ENCODE results near the gene AOPEP. TPM values are rescaled to one million over a fixed set of nuclear protein-coding genes. Genes with fewer than 3 reads are reported as not detected.
"Not testable (repeated sequence)": the region's sequence is repeated elsewhere in the genome, so short reads cannot be mapped to it uniquely, and the experiment has no call there.

The AOPEP gene
- total and polyA plus RNA-seq, 7 donors: 28.0 to 490 (median 184) TPM

- Histone ChIP-seq H3K9me3 (no peaks in the 10 kb centered on the region), H3K27me3 (no peaks in the 10 kb centered on the region), H3K4me1 (peaks cover 0 to 100% (median 95%) of the 10 kb centered on the region in 4 donors), H3K36me3 (peaks cover 0 to 63% (median 16%) of the 10 kb centered on the region in 4 donors), H3K27ac (peak overlapping the region; percentile 66 to 99 (median 89)), H3K4me3 (peak overlapping the region in 2 of 4 donors; percentile 17 to 21)
- TF ChIP-seq POLR2AphosphoS5 (IDR thresholded peaks at IDR 0.05): peak in 3 of 4 donors; percentile 18 to 64 (median 56)
- TF ChIP-seq, protein P1, sequence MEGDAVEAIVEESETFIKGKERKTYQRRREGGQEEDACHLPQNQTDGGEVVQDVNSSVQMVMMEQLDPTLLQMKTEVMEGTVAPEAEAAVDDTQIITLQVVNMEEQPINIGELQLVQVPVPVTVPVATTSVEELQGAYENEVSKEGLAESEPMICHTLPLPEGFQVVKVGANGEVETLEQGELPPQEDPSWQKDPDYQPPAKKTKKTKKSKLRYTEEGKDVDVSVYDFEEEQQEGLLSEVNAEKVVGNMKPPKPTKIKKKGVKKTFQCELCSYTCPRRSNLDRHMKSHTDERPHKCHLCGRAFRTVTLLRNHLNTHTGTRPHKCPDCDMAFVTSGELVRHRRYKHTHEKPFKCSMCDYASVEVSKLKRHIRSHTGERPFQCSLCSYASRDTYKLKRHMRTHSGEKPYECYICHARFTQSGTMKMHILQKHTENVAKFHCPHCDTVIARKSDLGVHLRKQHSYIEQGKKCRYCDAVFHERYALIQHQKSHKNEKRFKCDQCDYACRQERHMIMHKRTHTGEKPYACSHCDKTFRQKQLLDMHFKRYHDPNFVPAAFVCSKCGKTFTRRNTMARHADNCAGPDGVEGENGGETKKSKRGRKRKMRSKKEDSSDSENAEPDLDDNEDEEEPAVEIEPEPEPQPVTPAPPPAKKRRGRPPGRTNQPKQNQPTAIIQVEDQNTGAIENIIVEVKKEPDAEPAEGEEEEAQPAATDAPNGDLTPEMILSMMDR (IDR thresholded peaks at IDR 0.05): no peak
- TF ChIP-seq EP300 (IDR thresholded peaks at IDR 0.05): peak in 2 of 4 donors; percentile 31 to 61
- TF ChIP-seq POLR2A (IDR thresholded peaks at IDR 0.05): no peak
- intact Hi-C loops (cut with DNase I): no loop called here
- 58 to 79% methylated on average over 11 of the region's 11 CpGs for WGBS, 2 donors
- peak; percentile 72 for DNase-seq
Observed at GRCh38 chr9:95018099-95018936, 291.8 kb downstream of the AOPEP start.

GRCh38 chr9:95020644-95021043, 294.1 kb downstream of the AOPEP start:
- H3K27me3 ChIP-seq; intact Hi-C loops (cut with DNase I); H3K4me3 ChIP-seq; H3K9me3 ChIP-seq; DNase-seq: not testable (repeated sequence)
- Histone ChIP-seq H3K27ac (peak overlapping the region; percentile 38 to 99 (median 89)), H3K4me1 (peaks cover 0 to 100% (median 98%) of the 10 kb centered on the region in 4 donors), H3K36me3 (peaks cover 0 to 52% (median 16%) of the 10 kb centered on the region in 4 donors)
- 96 to 97% methylated on average over 6 of the region's 6 CpGs for WGBS, 2 donors

DNA sequence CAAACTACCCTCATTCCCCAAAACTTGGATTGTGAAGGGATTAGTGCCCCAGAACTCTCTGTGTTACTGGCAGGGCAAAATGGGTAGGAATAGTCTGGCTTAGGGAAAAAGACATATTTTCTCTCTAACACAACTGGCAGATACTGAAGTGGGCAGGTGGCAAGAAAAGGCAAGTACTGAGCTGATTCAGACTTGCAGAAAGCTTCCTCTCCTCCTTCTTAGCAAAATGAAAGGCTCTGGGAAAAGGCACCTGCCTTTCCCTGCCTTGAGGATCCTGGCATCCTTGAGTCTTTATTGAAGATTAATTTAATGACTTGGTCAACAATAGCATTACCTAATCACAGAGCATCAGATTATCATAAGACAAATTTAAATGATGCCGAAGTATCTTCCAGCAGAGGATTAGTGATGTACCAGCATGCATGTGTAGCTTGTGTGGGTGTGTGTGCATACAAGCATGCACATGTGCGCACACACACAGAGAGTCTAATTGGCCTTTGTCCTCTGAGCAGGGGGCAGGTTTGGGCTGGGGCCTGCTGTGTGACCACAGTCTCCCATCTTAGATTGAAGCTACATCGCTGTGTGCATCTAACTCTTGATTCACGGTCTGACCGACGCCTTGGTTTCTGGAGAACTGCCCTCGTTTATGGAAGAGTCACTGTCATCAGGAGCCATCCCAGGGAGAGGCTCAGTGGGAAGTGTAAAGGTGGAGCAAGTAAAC, 294.8 kb downstream of the AOPEP start:
- H3K4me1 ChIP-seq: peaks cover 0 to 100% (median 98%) of the 10 kb centered on the region in 4 donors
- no peaks in the 10 kb centered on the region for H3K9me3 ChIP-seq
- H3K36me3 ChIP-seq: peaks cover 0 to 45% (median 15%) of the 10 kb centered on the region in 4 donors
- peak overlapping the region; percentile 72 to 99 (median 89) for H3K27ac ChIP-seq
- peak in 2 of 4 donors; percentile 39 to 41 for TF ChIP-seq POLR2AphosphoS5 (IDR thresholded peaks at IDR 0.05)
- TF ChIP-seq POLR2A (IDR thresholded peaks at IDR 0.05): no peak
- TF ChIP-seq EP300 (IDR thresholded peaks at IDR 0.05): no peak
- TF ChIP-seq, protein P1 (IDR thresholded peaks at IDR 0.05): no peak
- intact Hi-C loops (cut with DNase I): no loop called here
- no peaks in the 10 kb centered on the region for H3K27me3 ChIP-seq
- H3K4me3 ChIP-seq: no peak overlapping the region
- 72 to 86% methylated on average over 7 of the region's 7 CpGs for WGBS, 2 donors
- no peak for DNase-seq

DNA sequence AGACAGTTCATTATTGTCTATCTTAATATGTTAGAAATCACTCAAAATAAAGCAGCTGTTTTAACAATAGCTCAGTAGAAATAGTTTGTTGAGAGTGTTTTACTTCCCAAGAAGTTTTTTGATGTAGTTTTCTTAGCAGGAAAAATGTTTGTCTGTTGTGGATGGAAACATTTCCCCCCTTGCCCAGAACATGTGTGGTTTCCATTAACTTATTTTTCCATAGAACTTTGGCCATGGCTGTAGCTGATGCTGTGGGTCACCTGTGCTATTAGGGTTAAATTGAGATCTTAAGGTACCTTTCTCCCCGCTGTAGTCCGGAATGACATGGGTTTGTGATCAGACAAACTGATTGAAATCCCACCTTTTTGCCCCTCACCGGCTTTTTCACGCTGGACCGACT, 296.2 kb downstream of the AOPEP start:
- no peak overlapping the region for H3K4me3 ChIP-seq
- WGBS, 2 donors: 96 to 98% methylated on average over 5 of the region's 5 CpGs
- TF ChIP-seq POLR2AphosphoS5 (IDR thresholded peaks at IDR 0.05) (no peak), EP300 (IDR thresholded peaks at IDR 0.05) (no peak), POLR2A (IDR thresholded peaks at IDR 0.05) (no peak)
- TF ChIP-seq, protein P1 (IDR thresholded peaks at IDR 0.05): no peak
- intact Hi-C loops (cut with DNase I): no loop called here
- peaks cover 0 to 32% (median 11%) of the 10 kb centered on the region in 4 donors for H3K36me3 ChIP-seq
- H3K27ac ChIP-seq: peak overlapping the region; percentile 72 to 99 (median 89)
- no peak for DNase-seq
- peaks cover 0 to 100% (median 93%) of the 10 kb centered on the region in 4 donors for H3K4me1 ChIP-seq
- H3K9me3 ChIP-seq: no peaks in the 10 kb centered on the region
- no peaks in the 10 kb centered on the region for H3K27me3 ChIP-seq

Measured in sigmoid colon (tissue), 7 donors.